ENCODE data around the gene DNTT. TPM values are rescaled to one million over a fixed set of nuclear protein-coding genes. Genes with fewer than 3 reads are reported as not detected.

The DNTT gene
- total and polyA plus RNA-seq, 2 experiments from 2014 or later, result not detected

- Histone ChIP-seq H3K4me3 (no peak overlapping the region), H3K36me3 (ENCODE audit: low read depth) (no peaks in the 10 kb centered on the region), H3K9ac (no peak overlapping the region), H3K9me3 (ENCODE audit: low read depth) (no peaks in the 10 kb centered on the region), H3K27ac (no peak overlapping the region), H3K4me1 (ENCODE audit: insufficient read depth) (no peaks in the 10 kb centered on the region), H3K79me2 (ENCODE audit: insufficient read depth) (no peaks in the 10 kb centered on the region), H3F3A (ENCODE audit: insufficient read depth) (no peaks in the 10 kb centered on the region), H3K4me2 (ENCODE audit: unreplicated experiment) (no peak overlapping the region), H3K9me2 (ENCODE audit: insufficient read depth) (no peaks in the 10 kb centered on the region), H2AFZ (no peak overlapping the region), H4K20me1 (ENCODE audit: insufficient read depth) (no peaks in the 10 kb centered on the region), H3K27me3 (replicated peaks; ENCODE audit: insufficient read depth) (peaks cover 10% of the 10 kb centered on the region)
- DNase-seq, result no peak
- WGBS, 2 experiments (ENCODE audit: low coverage in 1 of 2, low lambda C conversion rate in 2 of 2, missing lambda C conversion rate in 2 of 2), result 65 to 73% methylated on average over 5 of the region's 5 CpGs
- in situ Hi-C loops (cut with MboI), result no loop called here
- no peak for TF ChIP-seq EZH2phosphoT487 (IDR thresholded peaks at IDR 0.05; ENCODE audit: insufficient read depth, low read depth)
- no peak for TF ChIP-seq EZH2 (IDR thresholded peaks at IDR 0.05; ENCODE audit: insufficient read depth, poor library complexity, severe bottlenecking)
These were observed 64.7 kb downstream of the DNTT start for GRCh38 chr10:96368971-96369370.

- Histone ChIP-seq H3K79me2 (ENCODE audit: insufficient read depth) (no peaks in the 10 kb centered on the region), H3K4me1 (ENCODE audit: insufficient read depth) (no peaks in the 10 kb centered on the region), H3F3A (ENCODE audit: insufficient read depth) (no peaks in the 10 kb centered on the region), H4K20me1 (ENCODE audit: insufficient read depth) (no peaks in the 10 kb centered on the region), H3K36me3 (ENCODE audit: low read depth) (no peaks in the 10 kb centered on the region), H3K9ac (no peak overlapping the region), H3K9me3 (ENCODE audit: low read depth) (no peaks in the 10 kb centered on the region), H3K4me3 (no peak overlapping the region), H3K4me2 (ENCODE audit: unreplicated experiment) (no peak overlapping the region), H3K27ac (no peak overlapping the region), H2AFZ (no peak overlapping the region), H3K27me3 (replicated peaks; ENCODE audit: insufficient read depth) (peaks cover 6% of the 10 kb centered on the region), H3K9me2 (ENCODE audit: insufficient read depth) (no peaks in the 10 kb centered on the region)
- 72 to 76% methylated on average over 37 of the region's 38 CpGs for WGBS, 2 experiments (ENCODE audit: low coverage in 1 of 2, low lambda C conversion rate in 2 of 2, missing lambda C conversion rate in 2 of 2)
- TF ChIP-seq EZH2 (IDR thresholded peaks at IDR 0.05; ENCODE audit: insufficient read depth, poor library complexity, severe bottlenecking) (no peak), EZH2phosphoT487 (IDR thresholded peaks at IDR 0.05; ENCODE audit: insufficient read depth, low read depth) (no peak)
- peak; percentile 8 for DNase-seq
- in situ Hi-C loops (cut with MboI), result no loop called here
These were observed 65.8 kb downstream of the DNTT start for GRCh38 chr10:96369890-96370583.

- Histone ChIP-seq H3K4me1 (ENCODE audit: insufficient read depth) (no peaks in the 10 kb centered on the region), H3K9ac (no peak overlapping the region), H3K27me3 (replicated peaks; ENCODE audit: insufficient read depth) (peaks cover 5% of the 10 kb centered on the region), H2AFZ (no peak overlapping the region), H3K4me2 (ENCODE audit: unreplicated experiment) (no peak overlapping the region), H3K27ac (no peak overlapping the region), H3K36me3 (ENCODE audit: low read depth) (no peaks in the 10 kb centered on the region), H3K9me2 (ENCODE audit: insufficient read depth) (no peaks in the 10 kb centered on the region), H3K9me3 (ENCODE audit: low read depth) (no peaks in the 10 kb centered on the region), H3F3A (ENCODE audit: insufficient read depth) (no peaks in the 10 kb centered on the region), H4K20me1 (ENCODE audit: insufficient read depth) (no peaks in the 10 kb centered on the region), H3K4me3 (no peak overlapping the region), H3K79me2 (ENCODE audit: insufficient read depth) (no peaks in the 10 kb centered on the region)
- in situ Hi-C loops (cut with MboI), result no loop called here
- WGBS, 2 experiments (ENCODE audit: low coverage in 1 of 2, low lambda C conversion rate in 2 of 2, missing lambda C conversion rate in 2 of 2), result 24 to 25% methylated on average over 16 of the region's 16 CpGs
- DNase-seq, result peak; percentile 55
- no peak for TF ChIP-seq EZH2 (IDR thresholded peaks at IDR 0.05; ENCODE audit: insufficient read depth, poor library complexity, severe bottlenecking)
- TF ChIP-seq EZH2phosphoT487 (IDR thresholded peaks at IDR 0.05; ENCODE audit: insufficient read depth, low read depth), result no peak
These were observed 66.4 kb downstream of the DNTT start for GRCh38 chr10:96370584-96371157.

- no peaks in the 10 kb centered on the region for H3K79me2 ChIP-seq (ENCODE audit: insufficient read depth)
- no peak overlapping the region for H3K4me3 ChIP-seq
- no peak overlapping the region for H3K27ac ChIP-seq
- H3K36me3 ChIP-seq (ENCODE audit: low read depth), result no peaks in the 10 kb centered on the region
- H3K27me3 ChIP-seq (replicated peaks; ENCODE audit: insufficient read depth), result peaks cover 5% of the 10 kb centered on the region
- no peaks in the 10 kb centered on the region for H3K9me2 ChIP-seq (ENCODE audit: insufficient read depth)
- H2AFZ ChIP-seq, result no peak overlapping the region
- in situ Hi-C loops (cut with MboI), result no loop called here
- TF ChIP-seq EZH2phosphoT487 (IDR thresholded peaks at IDR 0.05; ENCODE audit: insufficient read depth, low read depth) (no peak), EZH2 (IDR thresholded peaks at IDR 0.05; ENCODE audit: insufficient read depth, poor library complexity, severe bottlenecking) (no peak)
- H3F3A ChIP-seq (ENCODE audit: insufficient read depth), result no peaks in the 10 kb centered on the region
- H3K9ac ChIP-seq, result no peak overlapping the region
- H3K4me1 ChIP-seq (ENCODE audit: insufficient read depth), result no peaks in the 10 kb centered on the region
- no peaks in the 10 kb centered on the region for H3K9me3 ChIP-seq (ENCODE audit: low read depth)
- no peaks in the 10 kb centered on the region for H4K20me1 ChIP-seq (ENCODE audit: insufficient read depth)
- H3K4me2 ChIP-seq (ENCODE audit: unreplicated experiment), result no peak overlapping the region
- DNase-seq, result no peak
- 52 to 71% methylated on average over 11 of the region's 11 CpGs for WGBS, 2 experiments (ENCODE audit: low coverage in 1 of 2, low lambda C conversion rate in 2 of 2, missing lambda C conversion rate in 2 of 2)
These were observed 67.1 kb downstream of the DNTT start for GRCh38 chr10:96371356-96371755.

Data from GM23248 (cell line).